GM18526 (cell line): Measurements from ENCODE around the gene TIMM44.

Source experiments
- POLR2A ChIP-seq: IDR thresholded peaks from 3 replicates; pipeline ENCODE4 v1.6.1; 2011; ENCODE audit not compliant: insufficient read length; ENCODE audit errors: extremely low read depth

Gene TIMM44

DNA sequence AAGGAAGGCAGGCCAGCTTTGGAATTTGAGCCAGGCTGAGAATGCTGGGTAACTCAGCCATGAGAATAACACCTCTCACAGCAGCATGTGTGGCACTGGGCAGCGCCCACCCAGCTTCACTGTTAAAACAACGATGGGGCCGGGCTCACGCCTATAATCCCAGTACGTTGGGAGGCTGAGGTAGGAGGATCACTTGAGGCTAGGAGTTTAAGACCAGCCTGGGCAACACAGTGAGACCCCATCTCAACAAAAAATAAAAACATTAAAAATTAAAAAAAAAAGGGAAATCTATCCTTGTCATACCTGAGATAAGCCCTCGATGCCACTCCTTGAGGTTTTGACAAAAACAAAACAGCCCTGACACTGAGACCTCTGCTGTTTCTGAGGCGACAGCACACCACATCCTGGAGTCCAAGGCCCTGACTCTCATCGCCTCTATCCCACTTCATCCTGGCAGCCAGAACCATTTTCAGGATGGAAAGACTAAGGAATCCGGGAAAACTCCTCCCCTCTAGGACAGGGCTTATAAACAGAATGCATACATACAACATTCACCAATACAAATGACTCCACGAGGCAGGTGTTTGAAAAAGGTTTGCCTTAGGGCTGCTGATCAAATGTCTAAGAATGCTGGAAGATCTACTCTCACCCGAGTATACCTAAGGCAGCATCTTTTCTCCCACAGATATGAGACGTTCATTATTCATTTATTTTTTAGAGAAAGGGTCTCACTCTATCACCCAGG is 22.6 kb upstream of the TIMM44 start:
- no peak for TF ChIP-seq POLR2A

DNA sequence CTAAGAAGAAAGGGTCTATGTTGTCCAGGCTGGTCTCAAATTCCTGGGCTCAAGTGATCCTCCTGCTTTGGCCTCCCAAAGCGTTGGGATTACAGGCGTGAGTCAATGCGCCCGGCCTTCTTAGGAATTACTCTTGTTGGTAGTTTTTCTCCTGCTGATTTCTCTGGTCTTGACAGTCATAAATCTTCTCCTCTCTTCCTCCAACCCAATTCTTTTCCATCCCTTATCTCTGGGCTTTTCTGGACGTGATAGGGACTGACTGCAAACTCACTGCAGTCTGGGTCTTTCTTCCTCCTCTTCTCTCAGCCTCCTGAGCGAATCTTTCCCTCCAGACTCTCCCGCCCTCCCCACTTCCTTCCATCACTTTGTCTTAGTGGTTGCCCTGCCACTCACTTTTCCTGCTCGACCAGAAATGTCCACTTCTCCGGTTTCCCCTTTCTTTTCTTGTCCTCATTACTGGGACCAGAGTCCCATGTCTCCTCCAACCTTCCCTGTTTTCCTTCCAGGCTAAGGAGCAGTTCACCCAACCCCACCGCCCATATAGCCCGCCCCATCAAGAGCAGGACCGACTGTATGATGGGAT is 21.9 kb upstream of the TIMM44 start:
- TF ChIP-seq POLR2A: no peak

DNA sequence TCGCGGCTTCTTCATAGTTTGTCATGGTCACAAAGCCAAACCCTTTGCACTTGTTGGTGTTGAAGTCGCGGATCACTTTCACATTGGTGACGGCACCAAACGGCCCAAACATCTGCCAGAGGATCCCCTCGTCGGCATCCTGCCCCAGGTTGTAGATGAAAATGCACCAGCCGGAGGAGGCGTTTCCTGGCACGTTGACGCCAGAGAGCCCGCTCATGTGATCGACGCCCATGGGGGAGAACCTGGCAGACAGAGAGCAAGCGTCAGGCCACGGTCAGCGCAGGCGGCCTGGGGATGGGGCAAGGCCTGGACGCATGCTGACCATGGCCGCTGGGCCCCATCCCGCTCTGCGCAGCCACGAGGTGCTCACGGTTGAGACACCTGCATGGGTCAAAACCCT is 20.1 kb upstream of the TIMM44 start:
- TF ChIP-seq POLR2A: no peak

DNA sequence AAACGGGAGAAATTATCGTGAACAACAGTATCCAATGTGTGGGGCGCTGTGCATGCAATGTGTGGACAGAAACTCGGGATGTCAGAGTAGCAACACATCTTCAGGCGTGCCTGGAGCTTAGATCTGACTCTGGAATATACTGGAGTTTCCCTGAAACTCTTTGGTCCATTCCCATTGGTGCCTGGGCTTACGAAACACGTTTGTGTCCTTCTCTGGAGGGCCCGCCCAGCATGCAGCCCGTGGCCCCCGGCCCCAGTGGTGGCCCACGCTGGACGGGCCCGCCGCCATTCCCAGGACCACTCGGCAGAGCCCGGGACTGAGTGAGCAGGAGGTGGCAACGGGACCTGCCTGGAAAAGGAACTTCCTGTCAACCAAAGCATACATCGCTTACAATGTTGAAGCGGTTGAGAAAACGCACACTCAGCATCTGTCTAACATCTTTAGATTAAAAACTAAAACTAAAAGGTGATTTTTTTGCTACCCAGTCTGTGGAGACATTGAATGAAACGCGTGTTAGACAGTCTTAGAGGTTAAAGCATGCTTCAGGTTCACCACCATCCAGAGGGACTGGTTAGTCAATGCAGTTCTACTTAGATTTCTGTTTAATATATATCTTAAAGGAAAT is 19.3 kb upstream of the TIMM44 start:
- TF ChIP-seq POLR2A: no peak

DNA sequence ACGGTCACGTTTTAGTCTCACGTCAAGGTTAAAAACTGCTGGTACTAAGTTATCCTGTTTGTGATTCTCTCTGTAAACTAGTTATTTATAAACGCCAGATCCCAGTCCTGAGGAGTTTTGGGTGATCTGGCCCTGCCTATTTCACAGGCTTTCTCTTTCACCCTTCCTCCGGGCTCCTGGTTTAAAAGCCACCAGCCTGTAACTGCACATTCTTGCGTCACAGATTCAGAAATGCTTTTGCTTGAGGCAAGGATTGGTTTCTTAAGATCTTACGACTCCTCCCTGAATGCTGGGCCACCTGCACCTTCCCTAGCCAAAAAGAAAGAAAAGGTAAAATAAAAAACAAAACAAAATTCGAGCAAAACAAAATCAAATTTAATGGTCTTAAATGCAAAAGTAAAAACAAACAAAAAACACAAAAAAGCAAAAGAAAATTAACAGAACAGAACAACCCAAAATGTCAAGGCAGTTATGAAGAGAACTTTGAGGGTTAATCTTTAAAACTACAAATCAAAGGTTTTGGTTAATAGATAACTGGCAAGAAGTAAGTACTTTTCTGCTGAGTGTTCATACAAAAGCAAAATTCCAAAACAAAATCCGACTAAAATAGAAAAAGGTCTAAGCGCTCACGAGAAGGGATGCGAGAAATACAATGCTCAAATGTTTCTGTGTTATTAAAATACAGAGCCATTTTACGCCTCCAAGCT is 18.6 kb upstream of the TIMM44 start:
- TF ChIP-seq POLR2A: no peak

DNA sequence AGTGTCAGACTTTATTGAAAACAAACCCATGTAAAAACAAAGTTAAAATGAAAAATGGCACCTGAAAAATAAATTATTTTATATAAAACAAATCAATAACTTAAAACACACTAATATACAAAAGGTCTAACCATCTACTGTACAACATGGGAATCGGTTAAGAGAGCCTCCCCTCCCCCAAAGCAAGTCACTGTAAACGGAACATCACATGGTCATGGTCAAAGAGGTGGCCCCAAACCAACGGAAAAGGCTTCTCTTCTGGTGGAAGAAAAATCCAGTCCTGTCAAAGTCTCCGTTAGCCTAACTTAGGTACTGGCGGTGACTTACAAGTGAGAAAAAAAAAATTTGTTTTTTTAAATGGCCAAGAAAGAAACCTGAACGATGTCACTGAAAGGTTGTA is 15.7 kb upstream of the TIMM44 start:
- TF ChIP-seq POLR2A: no peak

DNA sequence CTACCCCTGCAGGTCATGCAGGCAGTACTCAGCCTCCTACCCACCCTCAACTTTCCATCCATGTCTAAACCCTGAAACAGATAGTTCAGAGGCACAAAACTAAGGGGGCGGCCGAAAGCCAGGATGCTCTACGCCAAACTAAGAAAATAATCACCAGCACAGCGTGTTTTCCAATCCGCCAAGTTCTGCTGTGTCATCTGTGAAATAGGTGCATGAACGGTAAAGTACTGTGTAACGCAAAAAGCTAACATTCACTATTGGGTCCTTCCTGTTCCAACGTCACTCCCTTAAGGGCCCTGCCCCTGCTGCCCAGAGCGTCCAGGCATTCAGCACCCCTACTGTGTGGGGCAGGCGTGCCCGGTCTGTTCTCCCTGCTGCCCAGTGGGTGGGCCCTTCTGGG is 12.2 kb upstream of the TIMM44 start:
- no peak for TF ChIP-seq POLR2A

DNA sequence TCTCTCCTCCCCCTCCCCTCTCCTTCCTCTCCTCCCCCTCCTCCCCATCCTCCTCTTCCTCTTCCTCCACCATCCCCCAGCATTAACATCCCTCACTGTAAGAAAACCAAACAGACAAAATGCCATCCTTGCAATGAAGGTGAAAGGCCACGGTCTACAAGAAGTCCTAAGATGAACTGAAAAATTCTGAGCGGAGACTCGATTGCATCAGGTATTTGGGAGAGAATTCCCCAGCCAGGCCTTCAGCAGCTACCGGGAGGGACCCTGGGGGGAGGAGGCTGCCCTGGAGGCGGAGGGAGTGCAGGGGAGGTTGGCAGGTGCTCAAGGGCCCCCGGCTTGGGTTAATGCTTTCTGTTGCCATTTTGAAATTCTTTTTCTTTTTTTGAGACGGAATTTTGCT is 10.1 kb upstream of the TIMM44 start:
- no peak for TF ChIP-seq POLR2A

DNA sequence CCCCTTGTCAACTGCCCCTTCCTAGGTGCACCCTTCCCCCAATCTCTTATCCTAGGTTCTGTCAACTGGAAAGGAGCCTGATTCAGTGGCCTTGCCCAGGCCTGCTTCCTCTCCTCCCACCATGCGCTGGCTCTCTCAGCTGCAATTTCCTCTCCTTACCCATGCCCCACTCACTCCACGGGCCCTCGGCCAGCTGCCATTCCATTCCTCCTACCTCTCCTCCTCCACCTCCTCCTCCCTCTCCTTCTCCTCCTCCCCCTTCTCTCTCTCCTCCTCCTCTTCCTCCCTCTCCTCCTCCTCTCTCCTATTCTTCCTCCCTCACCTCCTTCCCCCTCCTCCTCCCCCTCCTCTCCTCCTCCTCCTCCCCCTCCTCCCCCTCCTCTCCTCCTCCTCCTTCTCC is 9.6 kb upstream of the TIMM44 start:
- TF ChIP-seq POLR2A: no peak

DNA sequence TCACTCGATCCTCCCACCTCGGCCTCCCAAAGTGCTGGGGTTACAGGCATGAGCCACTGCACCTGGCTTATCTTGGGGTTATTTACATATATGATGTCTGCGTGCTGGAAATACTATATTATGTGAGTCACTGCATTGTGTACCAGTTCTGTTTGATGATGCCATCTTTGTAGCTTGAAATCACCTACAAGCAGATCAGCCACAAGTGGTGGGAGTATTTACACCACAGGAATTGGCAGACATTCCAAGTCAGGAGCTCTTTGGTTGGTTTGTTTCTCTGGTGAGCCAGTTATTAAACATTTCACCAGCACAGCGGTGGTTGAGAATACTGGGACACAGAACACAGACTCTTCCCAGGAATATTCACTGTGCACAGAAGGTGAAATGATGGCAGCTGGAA is 4.5 kb upstream of the TIMM44 start:
- TF ChIP-seq POLR2A: no peak

DNA sequence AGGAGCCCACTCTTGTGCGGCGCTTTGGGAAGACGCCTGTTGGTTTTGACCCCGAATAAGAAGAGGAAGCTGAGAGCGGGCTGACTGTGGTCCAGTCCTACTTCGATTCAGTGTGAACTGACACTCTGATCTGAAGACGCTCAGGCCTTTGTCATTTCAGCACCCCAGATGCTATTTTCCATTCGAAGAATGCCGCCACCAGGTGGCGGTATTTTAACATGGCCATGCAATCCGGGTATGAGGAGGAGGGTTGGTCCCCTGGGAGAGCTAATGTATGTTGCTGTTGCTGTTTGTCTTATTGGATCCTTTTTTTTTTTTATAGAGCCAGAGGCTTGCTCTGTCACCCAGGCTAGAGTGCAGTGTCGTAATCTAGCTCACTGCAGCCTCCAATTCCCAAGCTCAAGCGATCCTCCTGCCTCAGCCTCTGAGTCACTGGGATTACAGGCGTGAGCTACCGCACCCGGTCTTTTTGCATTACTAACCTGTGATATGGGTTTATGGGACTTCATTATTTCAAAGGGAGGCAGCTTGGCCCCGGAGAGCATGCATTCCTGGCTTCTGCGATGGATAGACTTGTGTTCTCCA is 803 bp upstream of the TIMM44 start:
- no peak for TF ChIP-seq POLR2A

DNA sequence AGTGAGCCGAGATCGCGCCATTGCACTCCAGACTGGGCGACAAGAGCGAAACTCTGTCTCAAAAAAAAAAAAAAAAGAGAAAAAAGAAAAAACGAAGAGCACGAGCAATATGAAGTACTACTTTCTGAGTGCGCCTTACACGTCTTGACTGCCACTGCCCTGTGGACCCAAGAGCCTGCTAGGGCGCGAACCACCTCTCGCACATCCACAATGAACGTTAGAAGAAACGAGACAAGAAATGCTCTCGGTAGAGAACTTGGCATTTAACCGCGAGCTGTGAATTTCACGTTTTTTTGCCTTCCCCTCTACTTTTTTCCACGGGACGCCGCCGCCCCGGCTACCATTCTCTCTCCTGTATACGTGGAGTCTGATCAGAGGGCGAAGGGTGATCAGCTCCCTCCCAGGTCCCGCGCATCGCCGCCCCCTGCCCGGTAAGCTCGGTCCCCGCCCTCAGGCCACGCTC is 454 bp downstream of the TIMM44 start:
- TF ChIP-seq POLR2A: no peak

DNA sequence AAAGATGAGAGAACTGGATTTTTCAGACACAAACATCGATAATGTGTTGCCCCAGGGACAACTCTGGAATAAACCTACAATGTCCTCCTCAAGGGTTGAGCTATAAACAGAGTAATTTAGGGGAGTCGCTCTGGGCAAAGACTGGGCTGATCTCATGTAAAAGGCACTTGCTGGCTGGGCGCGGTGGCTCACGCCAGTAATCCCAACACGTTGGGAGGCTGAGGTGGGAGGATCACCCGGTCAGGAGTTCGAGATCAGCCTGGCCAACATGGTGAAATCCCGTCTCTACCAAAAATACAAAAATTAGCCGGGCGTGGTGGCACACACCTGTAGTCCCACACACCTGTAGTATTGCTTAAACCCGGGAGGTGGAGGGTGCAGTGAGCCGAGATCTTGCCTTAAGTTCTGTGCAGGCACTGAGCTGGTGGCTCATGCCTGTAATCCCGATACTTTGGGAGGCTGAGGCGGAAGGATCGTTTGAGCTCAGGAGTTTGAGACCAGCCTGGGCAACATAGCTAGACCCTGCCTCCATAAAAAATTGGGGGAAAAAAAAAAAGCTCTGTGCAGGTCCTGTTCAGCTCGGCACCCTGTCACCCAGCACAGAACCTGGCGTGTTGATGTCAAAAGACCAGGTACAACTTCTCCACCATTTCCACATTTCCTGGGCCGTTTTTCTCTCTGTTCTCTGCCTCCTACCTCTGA is 1.4 kb downstream of the TIMM44 start:
- no peak for TF ChIP-seq POLR2A

DNA sequence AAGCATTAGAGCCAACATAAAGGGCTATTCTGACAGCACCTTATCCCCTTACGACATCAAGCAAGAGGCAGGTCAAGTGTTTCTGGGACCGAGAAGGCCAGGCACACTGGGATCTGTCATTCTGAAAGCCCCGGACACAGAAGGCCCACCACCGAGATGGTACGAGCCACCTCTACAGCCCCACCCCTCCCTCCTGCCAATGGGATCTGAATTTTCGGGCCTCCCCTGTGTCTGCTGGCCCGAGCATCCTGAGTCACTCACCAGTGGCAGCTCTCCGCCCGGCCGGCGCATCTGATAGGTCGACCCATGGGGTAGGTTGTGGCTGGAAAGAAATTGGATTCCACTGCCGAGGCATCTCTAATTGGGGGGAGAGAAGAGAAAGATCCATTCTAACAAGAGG is 2.6 kb downstream of the TIMM44 start:
- no peak for TF ChIP-seq POLR2A

DNA sequence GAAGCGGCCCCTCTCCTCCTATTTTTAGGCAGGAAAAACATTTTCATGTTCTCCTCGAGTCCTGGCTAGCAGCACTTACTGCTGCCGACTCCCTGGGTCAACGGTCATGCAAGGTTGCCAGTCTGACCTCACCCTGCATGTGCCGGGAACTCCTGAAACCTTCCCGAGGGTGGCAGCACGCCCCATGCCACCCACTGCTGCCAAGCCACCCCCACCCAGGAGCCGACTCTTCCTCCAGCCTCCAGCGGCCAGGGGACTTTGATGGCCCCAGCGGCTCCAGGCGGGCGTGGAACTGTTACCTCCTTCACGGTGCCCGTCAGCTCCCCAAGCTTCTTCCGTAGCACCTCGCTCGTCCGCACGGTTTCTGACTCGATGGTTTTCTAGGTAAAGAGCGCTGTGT is 8.7 kb downstream of the TIMM44 start:
- no peak for TF ChIP-seq POLR2A
